Lung (tissue), 12 donors: ENCODE results near the gene POU2F2. TPM values are rescaled to one million over a fixed set of nuclear protein-coding genes. Genes with fewer than 3 reads are reported as not detected.
A peak's percentile ranks its signal among the peaks of the same experiment; 100 is the strongest.

Experiments used
- ATAC-seq: fragments of 200-7000 bp; cut with Tn5 transposase; one replicate; pipeline ENCODE4 v1.9.1; 2020; ENCODE audit warnings: moderate number of reproducible peaks; ENCODE audit not compliant: insufficient read depth, low FRiP score
- DNase-seq, 3 donors: peaks; one replicate each; pipeline ENCODE4 v3.0.0-alpha.2; 2013 to 2017
- H3K27ac ChIP-seq, 2 donors: one replicate each; pipeline ENCODE4 v1.5.1; 2013; ENCODE audit warnings: mild to moderate bottlenecking in 2 of 2, moderate library complexity in 2 of 2, control low read depth in 1 of 2, inconsistent platforms in 1 of 2, low read depth in 1 of 2, low read length in 1 of 2
- H3K27me3 ChIP-seq, 3 donors: one replicate each; pipeline ENCODE4 v1.5.1; 2013; ENCODE audit warnings: low read length in 2 of 3; ENCODE audit not compliant: control insufficient read depth in 3 of 3, insufficient read depth in 3 of 3
- H3K36me3 ChIP-seq, 4 donors: one replicate each; pipeline ENCODE4 v1.5.1; 2013; ENCODE audit warnings: low read length in 4 of 4, mild to moderate bottlenecking in 1 of 4, moderate library complexity in 1 of 4; ENCODE audit not compliant: control insufficient read depth in 4 of 4, insufficient read depth in 4 of 4
- H3K4me1 ChIP-seq, 5 donors: one replicate each; pipeline ENCODE4 v1.5.1; 2013; ENCODE audit warnings: low read length in 5 of 5, mild to moderate bottlenecking in 2 of 5, moderate library complexity in 1 of 5; ENCODE audit not compliant: control insufficient read depth in 5 of 5, insufficient read depth in 5 of 5
- H3K4me3 ChIP-seq: one replicate; pipeline ENCODE4 v1.5.1; 2013; ENCODE audit warnings: mild to moderate bottlenecking, control low read depth, moderate library complexity
- H3K9ac ChIP-seq, 2 donors: one replicate each; pipeline ENCODE4 v1.5.1; 2013; ENCODE audit warnings: low read length in 2 of 2, control low read depth in 1 of 2; ENCODE audit not compliant: insufficient read depth in 1 of 2
- H3K9me3 ChIP-seq, 4 donors: one replicate each; pipeline ENCODE4 v1.5.1; 2013; ENCODE audit warnings: low read length in 3 of 4, mild to moderate bottlenecking in 1 of 4, moderate library complexity in 1 of 4; ENCODE audit not compliant: control insufficient read depth in 4 of 4, insufficient read depth in 3 of 4
- CTCF ChIP-seq: IDR thresholded peaks from 2 replicates; pipeline ENCODE4 v1.5.1; 2012; ENCODE audit warnings: mild to moderate bottlenecking; ENCODE audit errors: control extremely low read depth, extremely low read depth
- WGBS, 2 donors: extraction: QIAGEN DNeasy Blood & Tissue Kit; methylation state at CpG; one replicate each; pipeline ENCODE4 v1.1.7; 2013; 5-methylcytosine and 5-hydroxymethylcytosine counted together
- polyA plus RNA-seq, 2 donors: library from polyadenylated mRNA; stranded (reverse); fragments of 200-250 nt; gene quantifications; one replicate each; pipeline ENCODE4 v1.2.1, GENCODE V29; 2013
- total RNA-seq, 2 donors: library from RNA; depleted of rRNA in 1 of 2; stranded (reverse); fragments of >200 nt in 1 of 2; gene quantifications; one replicate each; pipeline ENCODE4 v1.2.1, GENCODE V29; 2014 to 2021
- donor health status: control.
- donor health status: control.
- donor health status: Bipolar disorder and iron deficiency.
- donor health status: healthy.
- donor health status: DM: yes; HTN: yes; CAD: no.

Gene POU2F2
- total and polyA plus RNA-seq, 4 donors: 1.9 to 11.9 (median 5.4) TPM

- no peak for TF ChIP-seq CTCF
- DNase-seq (no peak), ATAC-seq (no peak)
- Histone ChIP-seq H3K9me3 (no peaks in the 10 kb centered on the region), H3K4me3 (peak overlapping the region; percentile 71), H3K4me1 (peaks cover 0 to 17% (median 3%) of the 10 kb centered on the region in 5 donors), H3K36me3 (peaks cover 8 to 32% (median 15%) of the 10 kb centered on the region in 4 donors), H3K27me3 (no peaks in the 10 kb centered on the region), H3K27ac (peak overlapping the region; percentile 85 to 90), H3K9ac (peak overlapping the region; percentile 53 to 96)
- 0 to 1% methylated on average over 32 to 33 of the region's 33 CpGs for WGBS, 2 donors
These were observed 55.8 kb downstream of the POU2F2 start for GRCh38 chr19:42076380-42076944.

GRCh38 chr19:42075616-42076379, 56.4 kb downstream of the POU2F2 start, which contains the start of gene ZNF574:
Gene ZNF574 (plus strand): TSS chr19:42076166. CDS start chr19:42078607, 2,441 bp downstream.
- H3K36me3 ChIP-seq: peaks cover 4 to 25% (median 11%) of the 10 kb centered on the region in 4 donors
- peak; percentile 98 for ATAC-seq
- H3K4me1 ChIP-seq: peaks cover 0 to 17% (median 3%) of the 10 kb centered on the region in 5 donors
- TF ChIP-seq CTCF: no peak
- peak within 1 kb of the TSS; percentile 96 to 99 for H3K27ac ChIP-seq
- 0 to 1% methylated on average over 66 to 80 of the region's 80 CpGs for WGBS, 2 donors
- peak; percentile 99 to 100 (median 100) for DNase-seq
- H3K27me3 ChIP-seq: no peaks in the 10 kb centered on the region
- peak within 1 kb of the TSS; percentile 72 for H3K4me3 ChIP-seq
- no peaks in the 10 kb centered on the region for H3K9me3 ChIP-seq
- peak within 1 kb of the TSS; percentile 99 for H3K9ac ChIP-seq

GRCh38 chr19:42075364-42075615, 57.0 kb downstream of the POU2F2 start:
- peaks cover 0 to 17% (median 3%) of the 10 kb centered on the region in 5 donors for H3K4me1 ChIP-seq
- H3K36me3 ChIP-seq: peaks cover 2 to 20% (median 9%) of the 10 kb centered on the region in 4 donors
- ATAC-seq: no peak
- no peak for TF ChIP-seq CTCF
- no peaks in the 10 kb centered on the region for H3K27me3 ChIP-seq
- peak overlapping the region; percentile 99 for H3K9ac ChIP-seq
- peak overlapping the region; percentile 72 for H3K4me3 ChIP-seq
- peak overlapping the region; percentile 96 to 99 for H3K27ac ChIP-seq
- no peak for DNase-seq
- H3K9me3 ChIP-seq: no peaks in the 10 kb centered on the region
- 1 to 3% methylated on average over 3 of the region's 3 CpGs for WGBS, 2 donors
